Upper lobe of left lung (tissue), 6 donors: Measurements from ENCODE around the gene ZNF775. TPM values are rescaled to one million over a fixed set of nuclear protein-coding genes. Genes with fewer than 3 reads are reported as not detected.

Source experiments
- ATAC-seq, 2 donors: fragments of 200-7000 bp; cut with Tn5 transposase; one replicate each; pipeline ENCODE4 v1.9.1; 2022; ENCODE audit warnings: mild to moderate bottlenecking in 2 of 2, moderate library complexity in 2 of 2; ENCODE audit not compliant: low FRiP score in 2 of 2
- DNase-seq, 2 donors: peaks; one replicate each; pipeline ENCODE4 v3.0.0-alpha.2; 2019 to 2020
- H3K27ac ChIP-seq, 4 donors: fragments of 200-600 bp; sonication (generic); one replicate each; pipeline ENCODE4 v1.5.1; 2016 to 2019
- H3K27me3 ChIP-seq, 4 donors: fragments of 200-600 bp; sonication (generic); one replicate each; pipeline ENCODE4 v1.5.1; 2017 to 2019
- H3K36me3 ChIP-seq, 4 donors: fragments of 200-600 bp; sonication (generic); one replicate each; pipeline ENCODE4 v1.5.1; 2016 to 2019
- H3K4me1 ChIP-seq, 4 donors: fragments of 200-600 bp; sonication (generic); one replicate each; pipeline ENCODE4 v1.5.1; 2018 to 2019
- H3K4me3 ChIP-seq, 4 donors: fragments of 200-600 bp; sonication (generic); one replicate each; pipeline ENCODE4 v1.5.1; 2017 to 2019; ENCODE audit warnings: mild to moderate bottlenecking in 2 of 4, moderate library complexity in 1 of 4
- H3K9me3 ChIP-seq, 4 donors: fragments of 200-600 bp; sonication (generic); one replicate each; pipeline ENCODE4 v1.5.1; 2018 to 2019
- CTCF ChIP-seq, 6 experiments: fragments of 450-650 bp in 4 of 6; fragments of 200-600 bp in 2 of 6; sonication (generic) in 2 of 6; IDR thresholded peaks; one replicate each; pipeline ENCODE4 v1.5.1; 2016 to 2019; ENCODE audit warnings: antibody characterized with exemption in 6 of 6
- EP300 ChIP-seq, 4 donors: sonication (generic); formaldehyde crosslinking; IDR thresholded peaks; one replicate each; pipeline ENCODE4 v1.5.1; 2017; ENCODE audit warnings: antibody characterized with exemption in 4 of 4, control low read depth in 2 of 4
- POLR2A ChIP-seq, 4 donors: fragments of 450-650 bp; IDR thresholded peaks; one replicate each; pipeline ENCODE4 v1.5.1; 2016 to 2017; ENCODE audit warnings: antibody characterized with exemption in 4 of 4, mild to moderate bottlenecking in 2 of 4
- POLR2AphosphoS5 ChIP-seq, 2 donors: sonication (generic); formaldehyde crosslinking; IDR thresholded peaks; one replicate each; pipeline ENCODE4 v1.5.1; 2017; ENCODE audit warnings: antibody characterized with exemption in 2 of 2
- WGBS, 2 donors: methylation state at CpG; one replicate each; pipeline ENCODE4 v1.1.5; 2017 to 2018; 5-methylcytosine and 5-hydroxymethylcytosine counted together
- total RNA-seq, 6 donors: library from RNA; depleted of rRNA in 4 of 6; stranded (reverse); fragments of >200 nt in 4 of 6; gene quantifications; one replicate each; pipeline versions ENCODE4 v1.1.0 to v1.2.1, GENCODE V29; 2016 to 2021
- donor health status: DM: no; HTN: no; CAD: no; lungs with moderate emphysema.
- donor health status: DM: no; HTN: yes; CAD: no; lungs with severe emphysema.

Gene ZNF775
- total RNA-seq, 6 donors from 2014 or later = 3.0 to 6.5 (median 5.5) TPM

- TF ChIP-seq POLR2AphosphoS5 (IDR thresholded peaks at IDR 0.05) (no peak), EP300 (IDR thresholded peaks at IDR 0.05) (no peak), CTCF (IDR thresholded peaks at IDR 0.05) (no peak), POLR2A (IDR thresholded peaks at IDR 0.05) (no peak)
Measured at GRCh38 chr7:150343225-150343624, 35.9 kb upstream of the ZNF775 start.

DNA sequence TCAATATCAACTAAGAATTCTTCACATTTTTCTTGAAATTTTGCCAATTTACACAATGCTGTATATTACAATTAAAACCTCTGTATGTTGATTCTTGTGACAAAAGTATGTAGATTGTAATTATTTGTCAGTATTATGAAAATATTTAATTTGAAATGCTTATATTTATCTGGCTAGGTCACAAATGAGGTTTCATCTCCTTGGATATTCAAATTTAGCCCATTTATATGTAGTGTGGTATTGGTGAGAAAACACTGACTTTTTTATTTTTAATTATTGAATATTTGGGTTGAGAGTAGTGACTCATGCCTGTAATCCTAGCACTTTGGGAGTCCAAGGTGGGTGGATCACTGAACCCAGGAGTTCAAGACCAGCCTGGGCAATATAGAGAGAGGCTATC is 34.8 kb upstream of the ZNF775 start:
- no peak for DNase-seq
- H3K36me3 ChIP-seq = no peaks in the 10 kb centered on the region
- H3K27ac ChIP-seq = no peak overlapping the region
- peaks cover 0 to 15% (median 6%) of the 10 kb centered on the region in 4 donors for H3K27me3 ChIP-seq
- ATAC-seq = no peak
- H3K4me3 ChIP-seq = no peak overlapping the region
- no peaks in the 10 kb centered on the region for H3K9me3 ChIP-seq
- TF ChIP-seq EP300 (IDR thresholded peaks at IDR 0.05) = no peak
- TF ChIP-seq CTCF (IDR thresholded peaks at IDR 0.05) = no peak
- TF ChIP-seq POLR2AphosphoS5 (IDR thresholded peaks at IDR 0.05) = no peak
- TF ChIP-seq POLR2A (IDR thresholded peaks at IDR 0.05) = no peak
- peaks cover 7 to 27% (median 20%) of the 10 kb centered on the region in 4 donors for H3K4me1 ChIP-seq

More at GRCh38 chr7:150343225-150343624, 35.9 kb upstream of the ZNF775 start:
- Histone ChIP-seq H3K4me1 (peaks cover 7 to 31% (median 20%) of the 10 kb centered on the region in 4 donors), H3K27me3 (peaks cover 0 to 15% (median 6%) of the 10 kb centered on the region in 4 donors), H3K9me3 (no peaks in the 10 kb centered on the region), H3K4me3 (no peak overlapping the region), H3K36me3 (no peaks in the 10 kb centered on the region), H3K27ac (no peak overlapping the region)
- 73 to 91% methylated on average over 2 of the region's 2 CpGs for WGBS, 2 donors
- DNase-seq = no peak
- no peak for ATAC-seq

- TF ChIP-seq POLR2A (IDR thresholded peaks at IDR 0.05) (no peak), POLR2AphosphoS5 (IDR thresholded peaks at IDR 0.05) (no peak), CTCF (IDR thresholded peaks at IDR 0.05) (no peak), EP300 (IDR thresholded peaks at IDR 0.05) (no peak)
- DNase-seq (no peak), ATAC-seq (no peak)
- Histone ChIP-seq H3K27ac (no peak overlapping the region), H3K36me3 (no peaks in the 10 kb centered on the region), H3K27me3 (peaks cover 0 to 15% (median 6%) of the 10 kb centered on the region in 4 donors), H3K9me3 (no peaks in the 10 kb centered on the region), H3K4me3 (no peak overlapping the region), H3K4me1 (peaks cover 7 to 19% (median 16%) of the 10 kb centered on the region in 4 donors)
- WGBS, 2 donors = 94 to 95% methylated on average over 1 of the region's 1 CpG
Measured at GRCh38 chr7:150345012-150345411, 34.1 kb upstream of the ZNF775 start.

- no peaks in the 10 kb centered on the region for H3K9me3 ChIP-seq
- WGBS, 2 donors = 78 to 94% methylated on average over 4 to 5 of the region's 5 CpGs
- no peak for DNase-seq
- H3K36me3 ChIP-seq = no peaks in the 10 kb centered on the region
- ATAC-seq = no peak
- TF ChIP-seq CTCF (IDR thresholded peaks at IDR 0.05) (no peak), EP300 (IDR thresholded peaks at IDR 0.05) (no peak), POLR2A (IDR thresholded peaks at IDR 0.05) (no peak), POLR2AphosphoS5 (IDR thresholded peaks at IDR 0.05) (no peak)
- H3K27ac ChIP-seq = no peak overlapping the region
- H3K27me3 ChIP-seq = no peaks in the 10 kb centered on the region
- H3K4me3 ChIP-seq = no peak overlapping the region
- H3K4me1 ChIP-seq = peaks cover 0 to 1% (median under 1%) of the 10 kb centered on the region in 4 donors
Measured at GRCh38 chr7:150346922-150347321, 32.2 kb upstream of the ZNF775 start.

DNA sequence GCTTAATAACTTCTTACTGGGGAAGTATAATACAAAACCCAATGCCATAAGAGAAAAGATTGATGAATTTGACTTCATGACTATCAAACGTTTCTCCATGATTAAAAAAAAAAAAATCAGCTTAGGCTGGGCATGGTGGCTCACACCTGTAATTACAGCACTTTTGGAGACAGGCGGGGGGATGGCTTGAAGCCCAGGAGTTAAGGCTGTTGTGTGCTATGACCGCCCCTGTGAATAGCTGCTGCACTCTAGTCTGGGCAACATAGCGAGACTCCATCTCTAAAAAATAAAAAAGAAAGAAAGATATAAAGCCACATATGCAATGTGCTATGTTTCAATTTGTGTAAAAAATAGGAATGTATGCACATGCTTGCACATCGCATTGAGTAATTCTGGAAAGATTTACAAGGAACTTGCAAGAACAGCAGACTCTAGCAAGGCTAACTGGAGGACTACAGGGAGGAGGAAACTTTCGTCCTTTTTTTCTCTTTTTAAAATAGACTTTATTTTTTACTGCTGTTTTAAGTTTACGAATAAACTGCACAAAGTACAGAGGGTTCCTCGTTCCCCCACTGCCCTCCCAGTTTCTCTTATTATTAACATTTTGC is 27.4 kb upstream of the ZNF775 start:
- no peak overlapping the region for H3K4me3 ChIP-seq
- H3K4me1 ChIP-seq = peaks cover 0 to 3% (median 0%) of the 10 kb centered on the region in 4 donors
- no peaks in the 10 kb centered on the region for H3K9me3 ChIP-seq
- no peaks in the 10 kb centered on the region for H3K27me3 ChIP-seq
- no peak for DNase-seq
- H3K36me3 ChIP-seq = no peaks in the 10 kb centered on the region
- WGBS, 2 donors = 67 to 72% methylated on average over 8 of the region's 8 CpGs
- ATAC-seq = no peak
- TF ChIP-seq POLR2A (IDR thresholded peaks at IDR 0.05) (no peak), CTCF (IDR thresholded peaks at IDR 0.05) (no peak), POLR2AphosphoS5 (IDR thresholded peaks at IDR 0.05) (no peak), EP300 (IDR thresholded peaks at IDR 0.05) (no peak)
- no peak overlapping the region for H3K27ac ChIP-seq
